Spleen (tissue), 11 donors: ENCODE data around the gene CNN2. TPM values are rescaled to one million over a fixed set of nuclear protein-coding genes. Genes with fewer than 3 reads are reported as not detected.

Experiments
- DNase-seq: peaks from one replicate; pipeline ENCODE4 v3.0.0-alpha.2; 2020
- H3K27ac ChIP-seq, 8 donors: fragments of 200-600 bp; sonication (generic) in 7 of 8; 1 replicate in 4 of 8; 2 replicates in 4 of 8; pipeline versions ENCODE4 v1.5.0 to v1.8.0; 2016 to 2021; ENCODE audit warnings: inconsistent platforms in 4 of 8, mild to moderate bottlenecking in 4 of 8, moderate library complexity in 1 of 8
- H3K27me3 ChIP-seq, 7 donors: fragments of 200-600 bp; sonication (generic) in 6 of 7; replicated peaks in 1 of 7; 1 replicate in 4 of 7; 2 replicates in 3 of 7; pipeline versions ENCODE4 v1.5.0 to v1.8.0; 2016 to 2021; ENCODE audit warnings: inconsistent platforms in 3 of 7, mild to moderate bottlenecking in 1 of 7
- H3K36me3 ChIP-seq, 6 donors: fragments of 200-600 bp; sonication (generic) in 5 of 6; 1 replicate in 4 of 6; 2 replicates in 2 of 6; pipeline versions ENCODE4 v1.5.0 to v1.8.0; 2016 to 2021; ENCODE audit warnings: inconsistent platforms in 2 of 6
- H3K4me1 ChIP-seq, 6 donors: fragments of 200-600 bp; sonication (generic) in 5 of 6; 1 replicate in 3 of 6; 2 replicates in 3 of 6; pipeline versions ENCODE4 v1.5.0 to v1.8.0; 2016 to 2021; ENCODE audit warnings: inconsistent platforms in 3 of 6
- H3K4me3 ChIP-seq, 8 donors: fragments of 200-600 bp; sonication (generic) in 7 of 8; 1 replicate in 4 of 8; 2 replicates in 4 of 8; pipeline versions ENCODE4 v1.5.0 to v1.8.0; 2016 to 2021; ENCODE audit warnings: inconsistent platforms in 4 of 8, mild to moderate bottlenecking in 4 of 8, moderate library complexity in 2 of 8
- H3K9me3 ChIP-seq, 8 donors: fragments of 200-600 bp; sonication (generic) in 7 of 8; 1 replicate in 4 of 8; 2 replicates in 4 of 8; pipeline versions ENCODE4 v1.5.0 to v1.8.0; 2016 to 2021; ENCODE audit warnings: inconsistent platforms in 4 of 8
- CTCF ChIP-seq, 11 experiments: fragments of 200-600 bp in 7 of 11; fragments of 450-650 bp in 4 of 11; sonication (generic) in 4 of 11; IDR thresholded peaks in 8 of 11; conservative IDR thresholded peaks in 3 of 11; 1 replicate in 7 of 11; 2 replicates in 4 of 11; pipeline versions ENCODE4 v1.4.0 to v1.8.0; 2016 to 2021; ENCODE audit warnings: antibody characterized with exemption in 11 of 11, inconsistent platforms in 4 of 11, mild to moderate bottlenecking in 1 of 11
- POLR2A ChIP-seq, 3 donors: fragments of 450-650 bp; IDR thresholded peaks; one replicate each; pipeline ENCODE4 v1.5.1; 2017; ENCODE audit warnings: antibody characterized with exemption in 3 of 3, mild to moderate bottlenecking in 1 of 3
- POLR2AphosphoS5 ChIP-seq, 3 donors: sonication (generic); formaldehyde crosslinking; IDR thresholded peaks; one replicate each; pipeline ENCODE4 v1.5.1; 2017; ENCODE audit warnings: antibody characterized with exemption in 3 of 3
- WGBS, 5 donors: extraction: QIAGEN DNeasy Blood & Tissue Kit in 3 of 5; methylation state at CpG; one replicate each; pipeline versions ENCODE4 v1.1.5 to v1.1.7; 2013 to 2018; 5-methylcytosine and 5-hydroxymethylcytosine counted together
- intact Hi-C: fragments of 100-400 bp; cut with DNase I; formaldehyde crosslinking; loops from one replicate; pipeline ENCODE4 v1.15.0; 2023; ENCODE audit warnings: low total_unique reads
- polyA plus RNA-seq, 3 donors: library from polyadenylated mRNA; stranded (reverse); fragments of 200-250 nt; gene quantifications; one replicate each; pipeline ENCODE4 v1.2.1, GENCODE V29; 2013
- total RNA-seq, 7 donors: library from RNA; depleted of rRNA in 3 of 7; stranded (reverse); fragments of >200 nt in 3 of 7; fragmentation: NEBNext Ultra II Directional in 4 of 7; extraction: Animal tissue kit (Norgen Biotek cat#: 25700) in 4 of 7; gene quantifications; one replicate each; pipeline versions ENCODE4 v1.1.0 to v1.2.1, GENCODE V29; 2016 to 2021
- donor health status: healthy with polysubstance abuse.
- donor health status: DM: no; HTN: no; CAD: no; lungs with moderate emphysema.
- donor health status: DM: no; HTN: no; CAD: no.
- donor health status: Bipolar disorder and iron deficiency.
- donor health status: healthy.
- donor health status: DM: no; HTN: no; CAD: no.
- donor health status: DM: yes; HTN: yes; CAD: no.

Gene CNN2
- total and polyA plus RNA-seq, 10 donors: 102 to 296 (median 188) TPM

GRCh38 chr19:1006711-1007398 lies 19.6 kb upstream of the CNN2 start:
- Histone ChIP-seq H3K27ac (no peak overlapping the region), H3K36me3 (peaks cover under 1 to 50% (median 36%) of the 10 kb centered on the region in 6 donors), H3K27me3 (peaks cover 0 to 29% (median 7%) of the 10 kb centered on the region in 7 donors), H3K9me3 (no peaks in the 10 kb centered on the region), H3K4me3 (no peak overlapping the region), H3K4me1 (peaks cover 0 to 23% (median 3%) of the 10 kb centered on the region in 6 donors)
- intact Hi-C loops: no loop called here
- DNase-seq: no peak
- WGBS, 5 donors: 74 to 88% (median 82%) methylated on average over 16 to 27 of the region's 27 CpGs
- TF ChIP-seq POLR2AphosphoS5 (IDR thresholded peaks at IDR 0.05): peak in 1 of 3 donors; percentile 10
- TF ChIP-seq CTCF (IDR thresholded peaks at IDR 0.05 in 8 of 11, conservative IDR thresholded peaks at IDR 0.05 in 3 of 11): no peak
- TF ChIP-seq POLR2A (IDR thresholded peaks at IDR 0.05): no peak

DNA sequence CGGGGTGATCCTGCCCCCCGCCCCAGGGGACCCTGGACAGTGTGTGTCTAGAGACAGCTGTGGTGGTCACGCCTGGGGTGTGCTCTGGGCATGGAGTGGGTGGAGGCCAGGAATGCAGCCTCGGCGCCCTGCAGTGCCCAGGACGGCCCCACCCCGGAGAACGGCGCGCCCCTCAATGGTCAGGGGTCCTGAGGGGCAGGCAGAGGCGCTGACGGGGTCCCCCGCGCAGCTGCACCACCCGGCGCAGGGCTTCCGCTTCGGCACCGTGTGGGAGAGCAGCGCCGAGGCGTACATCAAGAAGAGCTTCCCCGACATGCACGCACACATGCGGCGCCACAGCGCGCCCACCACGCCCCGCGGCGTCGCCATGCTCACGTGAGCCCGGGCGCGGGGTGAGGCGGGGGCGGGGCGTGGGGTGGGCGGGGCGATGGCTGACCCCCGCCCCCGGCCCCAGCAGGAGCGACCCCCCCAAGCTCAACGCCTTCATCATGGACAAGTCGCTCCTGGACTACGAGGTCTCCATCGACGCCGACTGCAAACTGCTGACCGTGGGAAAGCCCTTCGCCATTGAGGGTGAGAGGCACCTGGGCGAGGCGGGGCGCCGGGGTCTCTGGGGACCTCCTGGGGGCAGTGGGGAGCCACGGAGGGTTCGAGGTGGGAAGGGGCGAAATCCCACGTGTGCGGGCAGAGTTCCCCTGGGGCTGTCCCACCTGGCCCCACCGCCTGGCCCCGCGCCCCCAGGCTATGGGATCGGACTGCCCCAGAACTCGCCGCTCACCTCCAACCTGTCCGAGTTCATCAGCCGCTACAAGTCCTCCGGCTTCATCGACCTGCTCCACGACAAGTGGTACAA lies 18.8 kb upstream of the CNN2 start:
- Histone ChIP-seq H3K27me3 (peaks cover 0 to 22% (median under 1%) of the 10 kb centered on the region in 7 donors), H3K36me3 (peaks cover 3 to 58% (median 44%) of the 10 kb centered on the region in 6 donors), H3K27ac (no peak overlapping the region), H3K9me3 (no peaks in the 10 kb centered on the region), H3K4me1 (peaks cover 0 to 22% (median 2%) of the 10 kb centered on the region in 6 donors), H3K4me3 (no peak overlapping the region)
- WGBS, 5 donors: 90 to 94% (median 93%) methylated on average over 13 to 73 of the region's 73 CpGs
- intact Hi-C loops: no loop called here
- TF ChIP-seq POLR2A (IDR thresholded peaks at IDR 0.05) (no peak), POLR2AphosphoS5 (IDR thresholded peaks at IDR 0.05) (peak in 1 of 3 donors; percentile 49)
- no peak for DNase-seq

DNA sequence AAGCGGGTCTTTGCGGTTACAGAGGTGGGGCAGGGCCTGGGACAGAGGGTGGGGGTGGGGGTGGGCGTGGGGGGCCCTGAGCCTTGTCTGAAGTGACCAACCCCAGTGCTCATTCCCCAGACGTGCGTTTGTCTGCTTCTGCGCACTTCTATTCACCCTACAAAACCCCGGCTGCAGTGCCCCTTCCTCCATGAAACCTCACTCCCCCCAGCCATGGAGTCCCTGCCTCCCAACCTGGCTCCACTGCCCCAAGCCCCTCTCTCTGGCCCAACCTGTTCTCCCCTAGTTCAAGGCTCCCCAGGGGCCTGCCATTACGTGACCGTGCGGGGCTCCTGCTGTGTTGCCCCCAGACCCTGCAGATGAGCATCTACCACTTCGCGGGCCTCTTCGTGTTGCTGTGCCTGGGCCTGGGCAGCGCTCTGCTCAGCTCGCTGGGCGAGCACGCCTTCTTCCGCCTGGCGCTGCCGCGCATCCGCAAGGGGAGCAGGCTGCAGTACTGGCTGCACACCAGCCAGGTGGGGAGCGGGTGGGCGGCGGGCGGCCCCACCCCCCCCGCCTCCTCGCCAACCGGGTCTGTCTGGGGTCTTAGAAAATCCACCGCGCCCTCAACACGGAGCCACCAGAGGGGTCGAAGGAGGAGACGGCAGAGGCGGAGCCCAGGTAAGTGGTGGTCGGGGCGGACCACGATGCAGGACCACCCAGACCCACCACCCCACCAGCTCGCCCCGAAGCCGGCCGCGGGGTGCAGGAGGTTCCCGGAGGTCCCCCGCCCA lies 18.0 kb upstream of the CNN2 start:
- Histone ChIP-seq H3K4me1 (peaks cover 0 to 30% (median 6%) of the 10 kb centered on the region in 6 donors), H3K27me3 (peaks cover 0 to 13% (median 0%) of the 10 kb centered on the region in 7 donors), H3K36me3 (peaks cover 3 to 66% (median 51%) of the 10 kb centered on the region in 6 donors), H3K4me3 (peak overlapping the region in 1 of 8 donors; percentile 1), H3K27ac (peak overlapping the region in 6 of 8 donors; percentile 53 to 78 (median 65)), H3K9me3 (no peaks in the 10 kb centered on the region)
- TF ChIP-seq POLR2A (IDR thresholded peaks at IDR 0.05): no peak
- peak in 1 of 3 donors; percentile 53 for TF ChIP-seq POLR2AphosphoS5 (IDR thresholded peaks at IDR 0.05)
- 91 to 93% (median 92%) methylated on average over 21 to 45 of the region's 45 CpGs for WGBS, 5 donors
- no peak for DNase-seq
- intact Hi-C loops: no loop called here

DNA sequence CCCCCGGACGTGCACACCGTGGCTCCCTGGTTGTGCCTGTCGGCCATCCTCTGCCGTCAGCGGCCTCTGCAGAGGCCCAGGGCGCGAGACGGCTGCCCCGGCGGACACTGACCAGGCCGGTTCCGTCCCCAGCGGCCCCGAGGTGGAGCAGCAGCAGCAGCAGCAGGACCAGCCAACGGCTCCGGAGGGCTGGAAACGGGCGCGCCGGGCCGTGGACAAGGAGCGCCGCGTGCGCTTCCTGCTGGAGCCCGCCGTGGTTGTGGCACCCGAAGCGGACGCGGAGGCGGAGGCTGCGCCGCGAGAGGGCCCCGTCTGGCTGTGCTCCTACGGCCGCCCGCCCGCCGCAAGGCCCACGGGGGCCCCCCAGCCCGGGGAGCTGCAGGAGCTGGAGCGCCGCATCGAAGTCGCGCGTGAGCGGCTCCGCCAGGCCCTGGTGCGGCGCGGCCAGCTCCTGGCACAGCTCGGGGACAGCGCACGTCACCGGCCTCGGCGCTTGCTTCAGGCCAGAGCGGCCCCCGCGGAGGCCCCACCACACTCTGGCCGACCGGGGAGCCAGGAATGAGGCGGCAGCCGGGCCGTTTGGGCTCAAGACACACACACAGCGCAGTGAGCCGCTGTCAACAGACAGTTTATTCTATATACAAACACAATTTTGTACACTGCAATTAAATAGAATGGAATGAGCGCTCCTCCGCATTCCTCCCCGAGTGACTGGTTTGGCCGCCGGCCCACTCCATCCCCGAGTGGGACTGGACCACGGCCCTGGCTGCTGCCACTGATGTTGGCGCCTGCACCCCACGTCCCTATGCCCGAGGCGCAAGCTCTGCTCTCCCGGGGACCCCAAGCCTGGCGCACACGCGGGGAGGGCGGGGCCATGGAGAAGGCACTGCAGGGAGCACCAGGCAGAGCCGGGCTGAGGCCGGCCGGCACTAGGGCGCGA lies 17.1 kb upstream of the CNN2 start:
- peak overlapping the region in 7 of 8 donors; percentile 46 to 78 (median 63) for H3K27ac ChIP-seq
- peaks cover 3 to 74% (median 59%) of the 10 kb centered on the region in 6 donors for H3K36me3 ChIP-seq
- peak overlapping the region in 1 of 8 donors; percentile 1 for H3K4me3 ChIP-seq
- DNase-seq: no peak
- H3K27me3 ChIP-seq: peaks cover 0 to 5% (median 0%) of the 10 kb centered on the region in 7 donors
- intact Hi-C loops: no loop called here
- WGBS, 5 donors: 76 to 96% (median 84%) methylated on average over 18 to 92 of the region's 92 CpGs
- no peaks in the 10 kb centered on the region for H3K9me3 ChIP-seq
- TF ChIP-seq POLR2AphosphoS5 (IDR thresholded peaks at IDR 0.05) (peak; percentile 31 to 71 (median 35)), POLR2A (IDR thresholded peaks at IDR 0.05) (no peak)
- peaks cover under 1 to 39% (median 14%) of the 10 kb centered on the region in 6 donors for H3K4me1 ChIP-seq
